ENCODE measurements around the gene GOLGA6C. TPM values are rescaled to one million over a fixed set of nuclear protein-coding genes. Genes with fewer than 3 reads are reported as not detected.
"Not testable (repeated sequence)": the region's sequence is repeated elsewhere in the genome, so short reads cannot be mapped to it uniquely, and the experiment has no call there.

The GOLGA6C gene
- total RNA-seq, 6 experiments from 2014 or later: not detected

DNA sequence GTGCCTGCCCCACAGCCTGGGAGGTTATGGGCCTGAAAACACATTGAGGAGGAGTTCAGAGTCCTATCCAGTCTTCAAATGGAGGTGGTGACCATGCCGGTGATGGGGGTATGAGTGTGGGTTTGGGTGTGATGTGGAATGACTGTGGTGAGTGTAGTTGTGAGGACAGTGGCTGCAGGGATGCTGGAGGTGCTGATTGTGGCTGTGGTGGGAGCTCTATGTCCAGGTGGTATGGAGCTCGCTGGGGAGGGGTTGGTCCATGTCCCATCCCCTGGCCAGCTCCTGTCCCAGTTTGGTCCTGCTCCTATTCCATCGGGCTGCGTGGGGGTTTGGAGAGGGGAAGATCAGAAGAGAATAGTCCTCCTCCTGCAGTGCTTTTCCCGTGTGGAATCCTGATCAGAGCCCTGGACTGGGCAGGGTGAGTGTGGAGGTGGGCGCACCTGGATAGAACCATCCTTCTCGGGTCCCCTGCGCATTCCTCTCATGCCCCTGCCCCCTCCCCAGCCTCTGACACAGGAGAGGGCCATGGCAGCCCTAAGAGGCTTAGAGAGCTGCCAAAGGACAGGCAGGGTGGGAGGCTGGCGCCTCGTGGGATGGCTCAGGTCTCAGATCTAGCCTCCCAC lies 23.0 kb upstream of the GOLGA6C start:
- H3K27me3 Mint-ChIP-seq (ENCODE audit: insufficient read depth): peaks cover 32% of the 10 kb centered on the region
- DNase-seq: no peak

GRCh38 chr15:75235760-75236729 lies 22.1 kb upstream of the GOLGA6C start:
- TF ChIP-seq CTCF (IDR thresholded peaks at IDR 0.05): no peak
- Mint-ChIP-seq H3K27ac (no peak overlapping the region), H3K4me1 (ENCODE audit: low read depth) (no peaks in the 10 kb centered on the region), H3K4me3 (no peak overlapping the region), H3K36me3 (ENCODE audit: low read depth) (no peaks in the 10 kb centered on the region), H3K27me3 (ENCODE audit: insufficient read depth) (peaks cover 37% of the 10 kb centered on the region), H3K9me3 (no peaks in the 10 kb centered on the region; the same call in 1 of the 2 replicates)
- DNase-seq: no peak

More for the DNA sequence above, 23.0 kb upstream of the GOLGA6C start:
- Mint-ChIP-seq H3K9me3 (no peaks in the 10 kb centered on the region; the same call in 1 of the 2 replicates), H3K4me3 (no peak overlapping the region), H3K4me1 (ENCODE audit: low read depth) (peaks cover under 1% of the 10 kb centered on the region; the same call in 1 of the 2 replicates), H3K36me3 (ENCODE audit: low read depth) (no peaks in the 10 kb centered on the region), H3K27ac (no peak overlapping the region)
- no peak for TF ChIP-seq CTCF (IDR thresholded peaks at IDR 0.05)

DNA sequence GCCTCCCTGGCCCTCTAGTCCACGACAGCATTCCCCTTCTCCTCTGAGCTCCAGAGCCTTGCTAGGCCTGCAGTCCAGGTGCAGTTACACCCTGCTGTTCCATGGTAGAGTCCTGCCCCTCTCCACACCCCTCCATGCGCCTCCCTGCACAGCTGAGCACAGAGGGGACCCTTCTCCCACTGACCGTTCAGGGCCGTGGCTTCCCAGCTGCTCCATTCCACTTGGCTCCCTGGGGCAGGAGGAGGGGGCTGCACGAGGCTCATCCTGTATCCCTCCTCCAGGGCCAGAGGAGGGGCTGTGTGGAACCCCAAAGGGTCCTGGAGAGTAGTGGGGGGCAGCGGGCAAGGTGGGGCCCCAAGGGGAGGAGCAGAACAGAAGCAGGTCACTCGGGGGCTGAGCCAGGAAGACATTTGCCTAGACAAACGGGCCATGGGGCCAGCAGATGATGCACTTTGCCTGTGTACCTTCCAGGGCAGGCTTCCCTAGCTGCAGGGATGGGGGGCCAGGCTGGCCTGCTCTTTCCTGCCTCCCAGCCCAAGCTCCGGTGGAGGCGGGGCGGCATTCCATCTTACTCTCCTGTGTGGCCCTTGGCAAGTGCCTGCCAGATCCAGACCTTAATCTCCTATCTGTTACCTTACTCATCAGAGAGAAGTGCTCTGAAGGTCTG lies 20.7 kb upstream of the GOLGA6C start:
- H3K4me1 Mint-ChIP-seq (ENCODE audit: low read depth): no peaks in the 10 kb centered on the region
- H3K27me3 Mint-ChIP-seq (ENCODE audit: insufficient read depth): peaks cover 32% of the 10 kb centered on the region
- H3K36me3 Mint-ChIP-seq (ENCODE audit: low read depth): no peaks in the 10 kb centered on the region
- no peak overlapping the region for H3K4me3 Mint-ChIP-seq
- no peaks in the 10 kb centered on the region; the same call in 1 of the 2 replicates for H3K9me3 Mint-ChIP-seq
- no peak for TF ChIP-seq CTCF (IDR thresholded peaks at IDR 0.05)
- no peak for DNase-seq
- H3K27ac Mint-ChIP-seq: no peak overlapping the region

GRCh38 chr15:75238150-75238549 lies 20.0 kb upstream of the GOLGA6C start:
- no peak for DNase-seq
- TF ChIP-seq CTCF (IDR thresholded peaks at IDR 0.05): no peak
- H3K27me3 Mint-ChIP-seq (ENCODE audit: insufficient read depth): peaks cover 28% of the 10 kb centered on the region
- H3K4me3 Mint-ChIP-seq: no peak overlapping the region
- no peaks in the 10 kb centered on the region; the same call in 1 of the 2 replicates for H3K9me3 Mint-ChIP-seq
- no peaks in the 10 kb centered on the region for H3K4me1 Mint-ChIP-seq (ENCODE audit: low read depth)
- no peak overlapping the region for H3K27ac Mint-ChIP-seq
- H3K36me3 Mint-ChIP-seq (ENCODE audit: low read depth): no peaks in the 10 kb centered on the region

- H3K9me3 Mint-ChIP-seq; DNase-seq; H3K4me3 Mint-ChIP-seq; H3K27ac Mint-ChIP-seq; H3K36me3 Mint-ChIP-seq (ENCODE audit: low read depth); H3K4me1 Mint-ChIP-seq (ENCODE audit: low read depth): not testable (repeated sequence)
- peaks cover 51% of the 10 kb centered on the region for H3K27me3 Mint-ChIP-seq (ENCODE audit: insufficient read depth)
These were observed 12.4 kb upstream of the GOLGA6C start for GRCh38 chr15:75245741-75246140.

DNA sequence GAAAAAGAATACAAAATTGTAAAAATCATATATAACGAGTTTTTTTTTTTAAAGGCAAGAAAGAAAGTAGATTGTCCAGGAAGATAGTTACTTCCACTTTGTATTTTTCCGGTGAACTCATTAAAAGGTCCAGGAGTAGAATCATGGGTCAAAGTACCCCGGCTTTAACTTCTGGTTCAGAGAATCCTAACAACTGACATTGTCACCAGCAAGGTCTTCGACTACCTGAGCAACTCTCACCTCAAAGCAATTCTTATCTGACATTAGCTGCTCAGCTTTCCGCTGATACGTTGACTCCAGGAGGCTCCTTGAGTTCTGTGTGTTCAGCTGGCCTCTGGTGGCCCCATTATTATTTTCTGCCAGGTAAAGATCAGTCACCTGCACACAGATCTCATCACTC lies 9.1 kb upstream of the GOLGA6C start:
- not testable (repeated sequence) for H3K36me3 Mint-ChIP-seq (ENCODE audit: low read depth); H3K4me3 Mint-ChIP-seq
- peaks cover 73% of the 10 kb centered on the region for H3K27me3 Mint-ChIP-seq (ENCODE audit: insufficient read depth)

More for the DNA sequence above, 9.1 kb upstream of the GOLGA6C start:
- H3K9me3 Mint-ChIP-seq; DNase-seq; H3K27ac Mint-ChIP-seq; H3K4me1 Mint-ChIP-seq (ENCODE audit: low read depth): not testable (repeated sequence)

Data from HFFc6 (cell line).